RWPE1 (cell line): ENCODE results near the gene SGSM1.
A peak's percentile ranks its signal among the peaks of the same experiment; 100 is the strongest.

Source experiments
- CTCF ChIA-PET: fragments of 350-600 bp; sonication (Branson Sonifier 250); formaldehyde crosslinking; extraction: SDS; loops from one replicate; lab custom pipeline; 2021; lab: Yijun Ruan, JAX
- POLR2A ChIA-PET: fragments of 400-600 bp; formaldehyde crosslinking; extraction: SDS; loops from one replicate; lab custom pipeline; 2020; ENCODE audit warnings: antibody characterized with exemption; ENCODE audit not compliant: low non-redundant PET; lab: Yijun Ruan, JAX
- DNase-seq: peaks from one replicate; pipeline ENCODE4 v3.0.0; 2012; ENCODE audit warnings: low spot score
- H3K27ac ChIP-seq: fragments of 450-650 bp; 2 replicates; pipeline ENCODE4 v1.5.1; 2017
- TF ChIP-seq, protein P1 (sequence below): fragments of 450-650 bp; conservative IDR thresholded peaks from 2 replicates; pipeline ENCODE4 v1.5.1; 2017; ENCODE audit warnings: low read depth, mild to moderate bottlenecking

Gene SGSM1

DNA sequence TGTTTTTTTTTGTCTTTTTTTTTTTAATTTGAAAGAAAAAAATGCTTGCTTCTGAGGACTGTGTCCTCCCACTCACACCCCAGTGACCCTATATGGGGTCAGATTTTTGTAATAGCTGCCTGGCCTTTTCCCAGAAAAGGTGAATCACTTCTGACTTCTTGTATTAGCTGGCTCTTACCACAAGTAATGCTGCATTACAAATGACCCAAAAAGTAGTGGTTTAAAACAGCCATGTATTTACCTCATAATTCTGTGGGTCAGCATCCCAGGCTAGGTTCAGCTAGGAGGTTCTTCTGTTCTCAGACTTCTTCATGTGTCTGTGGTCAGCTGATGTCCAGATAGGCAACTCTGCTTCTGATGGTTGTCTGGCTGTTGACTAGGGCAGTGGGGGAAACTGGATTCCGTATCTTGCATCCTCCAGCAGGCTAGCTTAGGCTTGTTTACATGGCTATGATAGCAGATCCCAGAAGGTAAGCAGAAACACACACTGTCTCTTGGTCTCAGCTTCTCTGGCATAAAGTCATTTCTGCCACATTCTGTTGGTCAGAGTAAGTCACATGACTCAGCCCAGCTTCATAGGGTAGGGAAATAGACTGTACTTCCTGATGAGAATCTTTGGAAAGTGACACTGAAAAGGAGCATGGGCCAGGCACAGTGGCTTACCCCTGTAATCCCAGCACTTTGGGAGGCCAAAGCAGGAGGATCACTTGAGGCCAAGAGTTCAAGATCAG is 121.0 kb downstream of the SGSM1 start:
- POLR2A ChIA-PET = no interaction called here

DNA sequence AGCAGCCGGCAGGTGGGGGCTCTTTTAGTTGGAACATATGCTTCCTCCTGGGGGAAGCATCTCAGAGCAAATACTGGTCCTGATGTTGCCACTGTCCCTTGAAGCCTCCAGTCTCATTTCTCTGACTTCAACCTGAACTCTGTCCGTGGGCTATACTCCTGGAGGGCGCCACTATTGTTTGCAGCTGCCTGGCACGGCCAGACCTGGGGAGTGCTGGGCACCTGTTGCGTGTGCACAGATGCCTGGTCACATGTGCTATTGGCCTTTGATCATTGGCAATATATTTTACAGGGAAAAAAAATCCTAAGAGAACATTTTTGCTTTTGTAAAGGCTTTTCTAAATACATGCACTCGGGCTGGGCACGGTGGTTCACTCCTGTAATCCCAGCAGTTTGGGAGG is 122.3 kb downstream of the SGSM1 start:
- ChIA-PET CTCF (no interaction called here), POLR2A (no interaction called here)
- TF ChIP-seq, protein P1, sequence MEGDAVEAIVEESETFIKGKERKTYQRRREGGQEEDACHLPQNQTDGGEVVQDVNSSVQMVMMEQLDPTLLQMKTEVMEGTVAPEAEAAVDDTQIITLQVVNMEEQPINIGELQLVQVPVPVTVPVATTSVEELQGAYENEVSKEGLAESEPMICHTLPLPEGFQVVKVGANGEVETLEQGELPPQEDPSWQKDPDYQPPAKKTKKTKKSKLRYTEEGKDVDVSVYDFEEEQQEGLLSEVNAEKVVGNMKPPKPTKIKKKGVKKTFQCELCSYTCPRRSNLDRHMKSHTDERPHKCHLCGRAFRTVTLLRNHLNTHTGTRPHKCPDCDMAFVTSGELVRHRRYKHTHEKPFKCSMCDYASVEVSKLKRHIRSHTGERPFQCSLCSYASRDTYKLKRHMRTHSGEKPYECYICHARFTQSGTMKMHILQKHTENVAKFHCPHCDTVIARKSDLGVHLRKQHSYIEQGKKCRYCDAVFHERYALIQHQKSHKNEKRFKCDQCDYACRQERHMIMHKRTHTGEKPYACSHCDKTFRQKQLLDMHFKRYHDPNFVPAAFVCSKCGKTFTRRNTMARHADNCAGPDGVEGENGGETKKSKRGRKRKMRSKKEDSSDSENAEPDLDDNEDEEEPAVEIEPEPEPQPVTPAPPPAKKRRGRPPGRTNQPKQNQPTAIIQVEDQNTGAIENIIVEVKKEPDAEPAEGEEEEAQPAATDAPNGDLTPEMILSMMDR = no peak
- DNase-seq = no peak
- no peak overlapping the region for H3K27ac ChIP-seq

More for the DNA sequence above, 121.0 kb downstream of the SGSM1 start:
- H3K27ac ChIP-seq = peak overlapping the region; percentile 17; the same call in 1 of the 2 replicates
- CTCF ChIA-PET = interaction anchor here (1.0 kb wide), 1 partner anchor 10 kb away, joined by 3 read pairs; no protein-coding TSS in a partner anchor
- TF ChIP-seq, protein P1 = no peak
- peak; percentile 64 for DNase-seq

DNA sequence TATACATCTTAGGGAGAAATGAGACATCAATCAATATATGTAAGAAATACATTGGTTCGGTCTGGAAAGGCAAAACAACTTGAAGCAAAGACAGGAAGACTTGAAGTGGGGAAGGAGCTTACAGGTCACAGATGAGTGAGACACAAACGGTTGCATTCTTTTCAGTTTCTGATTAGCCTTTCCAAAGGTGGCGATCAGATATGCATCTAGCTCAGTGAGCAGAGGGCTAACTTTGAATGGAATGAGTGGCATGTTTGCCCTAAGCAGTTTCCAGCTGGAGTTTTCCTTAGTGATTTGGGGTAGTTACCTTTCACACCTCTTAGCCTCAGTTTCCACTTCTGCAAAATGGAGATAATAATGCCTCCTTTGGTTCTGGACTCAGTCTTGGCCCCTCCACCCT is 124.7 kb downstream of the SGSM1 start:
- H3K27ac ChIP-seq = no peak overlapping the region
- TF ChIP-seq, protein P1 = no peak
- ChIA-PET CTCF (no interaction called here), POLR2A (no interaction called here)
- DNase-seq = no peak

DNA sequence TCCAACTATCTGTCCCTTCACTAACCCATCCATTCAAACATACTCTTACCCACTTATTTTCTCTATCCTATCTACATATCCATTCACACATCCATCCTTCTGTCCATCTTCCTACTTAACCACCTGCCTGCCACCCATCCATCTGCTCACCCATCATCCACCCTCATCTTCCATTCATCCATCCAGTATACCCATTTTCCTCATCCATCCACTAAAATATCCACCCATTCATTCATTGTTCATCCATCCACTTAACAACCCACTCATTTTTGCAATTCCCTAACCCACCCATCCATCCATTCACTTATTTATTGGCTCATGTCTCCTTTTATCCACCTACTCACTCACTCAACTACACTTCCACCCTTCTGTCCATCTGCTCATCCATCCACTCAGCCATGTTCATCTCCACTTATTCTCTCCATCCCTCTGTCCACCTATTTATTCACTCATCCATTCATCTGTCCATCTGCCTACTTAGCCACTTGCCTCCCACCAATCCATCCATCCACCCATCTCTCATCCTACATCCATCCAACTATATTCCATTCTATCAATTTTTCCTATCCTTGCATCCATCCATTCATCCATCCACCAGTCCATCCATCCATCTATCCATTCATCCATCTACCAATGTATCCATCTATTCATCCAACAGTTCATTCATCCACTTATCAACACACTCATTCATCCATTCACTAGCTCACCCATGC is 129.9 kb downstream of the SGSM1 start:
- CTCF ChIA-PET = no interaction called here
- POLR2A ChIA-PET = no interaction called here
- TF ChIP-seq, protein P1 = no peak
- no peak overlapping the region for H3K27ac ChIP-seq
- DNase-seq = no peak

DNA sequence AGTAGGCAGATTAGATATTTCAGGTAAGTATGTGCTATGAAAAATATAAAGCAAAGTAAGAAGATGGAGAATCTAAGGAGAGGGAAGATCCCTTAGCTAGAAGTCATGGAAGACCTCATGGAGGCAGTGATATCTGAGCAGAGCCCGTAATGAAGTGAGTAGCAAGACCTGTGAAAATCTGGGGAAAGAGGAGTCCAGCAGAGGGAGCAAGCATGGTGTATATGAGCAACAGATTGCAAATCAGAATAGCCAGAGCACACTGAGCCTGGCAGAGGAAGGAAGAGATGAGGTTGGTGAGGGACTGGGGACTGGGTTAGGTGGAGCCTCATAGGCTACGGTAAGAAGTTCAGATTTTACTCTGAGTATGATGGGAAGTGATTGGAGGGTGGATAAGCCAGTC is 131.1 kb downstream of the SGSM1 start:
- POLR2A ChIA-PET = no interaction called here
- CTCF ChIA-PET = interaction anchor here (0.6 to 0.7 kb wide), 3 partner anchors 10 to 114 kb away, joined by 3 to 5 read pairs (median 3); no protein-coding TSS in a partner anchor
- no peak for DNase-seq
- no peak overlapping the region for H3K27ac ChIP-seq
- TF ChIP-seq, protein P1 = peak; percentile 31

DNA sequence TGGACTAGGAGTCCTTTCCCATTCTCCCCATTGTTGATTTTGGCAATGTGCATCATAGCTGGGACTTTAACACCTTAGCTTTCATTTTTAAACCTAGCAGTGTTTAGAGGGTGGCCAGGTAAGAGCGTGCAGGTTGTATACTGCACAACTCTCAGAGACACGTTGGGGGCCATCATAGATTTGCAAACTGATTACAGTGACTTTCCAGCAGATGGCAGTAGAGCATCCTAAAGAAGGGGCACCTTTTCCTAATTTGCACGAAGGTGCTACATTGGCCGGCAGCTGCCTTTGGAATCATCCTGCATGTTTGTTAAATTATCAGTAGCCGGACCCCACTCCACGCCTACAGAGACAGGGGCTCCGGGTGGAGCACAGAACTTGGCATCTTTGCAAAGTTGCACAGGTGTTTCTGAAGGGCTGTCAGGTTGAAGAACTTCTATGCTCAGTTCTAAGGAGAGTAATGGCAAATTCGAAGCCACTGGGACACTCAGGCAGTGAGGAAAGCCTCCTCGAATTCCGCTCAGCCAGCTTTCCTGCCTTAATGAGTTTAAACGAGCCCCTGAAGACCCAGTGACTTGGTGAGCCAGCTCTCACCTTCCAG is 132.8 kb downstream of the SGSM1 start:
- H3K27ac ChIP-seq = no peak overlapping the region
- POLR2A ChIA-PET = no interaction called here
- TF ChIP-seq, protein P1 = peak; percentile 82
- DNase-seq = peak; percentile 55
- CTCF ChIA-PET = interaction anchor here (0.6 to 1.7 kb wide), 9 partner anchors 15 to 288 kb away, joined by 3 to 9 read pairs (median 4); no protein-coding TSS in a partner anchor
